T-helper 17 cell (primary cell): ENCODE measurements around the gene CCDC9B. TPM values are rescaled to one million over a fixed set of nuclear protein-coding genes. Genes with fewer than 3 reads are reported as not detected.
A peak's percentile ranks its signal among the peaks of the same experiment; 100 is the strongest.

Source experiments
- ATAC-seq: fragments of 150-1000 bp; cut with Tn5 transposase; 2 replicates; pipeline ENCODE4 v1.10.0; 2021; ENCODE audit warnings: mild to moderate bottlenecking, moderate library complexity
- DNase-seq, 3 donors: peaks; one replicate each; pipeline versions ENCODE4 v3.0.0 to v3.0.0-alpha.2; 2020 to 2021
- H3K9me3 ChIP-seq: one replicate; pipeline ENCODE4 v1.7.0; 2013; ENCODE audit warnings: low read length, mild to moderate bottlenecking; ENCODE audit not compliant: control insufficient read depth, poor library complexity, severe bottlenecking
- H3K27ac Mint-ChIP-seq: one replicate; pipeline ENCODE4 v1.8.0; 2022; ENCODE audit warnings: mild to moderate bottlenecking, moderate library complexity, mixed read lengths
- H3K27me3 Mint-ChIP-seq: one replicate; pipeline ENCODE4 v1.8.0; 2022; ENCODE audit warnings: mixed read lengths
- H3K36me3 Mint-ChIP-seq: one replicate; pipeline ENCODE4 v1.8.0; 2022; ENCODE audit warnings: low read depth, mixed read lengths
- H3K4me1 Mint-ChIP-seq: one replicate; pipeline ENCODE4 v1.8.0; 2022; ENCODE audit warnings: mild to moderate bottlenecking, mixed read lengths
- H3K4me3 Mint-ChIP-seq: one replicate; pipeline ENCODE4 v1.8.0; 2022; ENCODE audit warnings: mild to moderate bottlenecking, moderate library complexity, mixed read lengths
- total RNA-seq, 4 donors: library from RNA in 2 of 4; stranded (reverse) in 2 of 4; gene quantifications; one replicate each; pipeline ENCODE4 v1.2.3 and lab custom pipeline; 2022 to 2026

The CCDC9B gene
- total RNA-seq, 2 donors from 2014 or later: 4.1 to 5.3 TPM

- no peaks in the 10 kb centered on the region for H3K27me3 Mint-ChIP-seq
- peaks cover 14% of the 10 kb centered on the region for H3K4me1 Mint-ChIP-seq
- DNase-seq (no peak), ATAC-seq (no peak)
- no peak overlapping the region for H3K27ac Mint-ChIP-seq
- no peak overlapping the region for H3K4me3 Mint-ChIP-seq
- H3K36me3 Mint-ChIP-seq: no peaks in the 10 kb centered on the region
- no peaks in the 10 kb centered on the region for H3K9me3 ChIP-seq
Measured at GRCh38 chr15:40335938-40336743, 4.6 kb downstream of the CCDC9B start.

GRCh38 chr15:40334941-40335795, 5.6 kb downstream of the CCDC9B start:
- no peak overlapping the region for H3K27ac Mint-ChIP-seq
- DNase-seq (no peak), ATAC-seq (no peak)
- H3K36me3 Mint-ChIP-seq: no peaks in the 10 kb centered on the region
- H3K4me1 Mint-ChIP-seq: peaks cover 14% of the 10 kb centered on the region
- no peaks in the 10 kb centered on the region for H3K27me3 Mint-ChIP-seq
- no peak overlapping the region for H3K4me3 Mint-ChIP-seq
- H3K9me3 ChIP-seq: no peaks in the 10 kb centered on the region

- Mint-ChIP-seq H3K36me3 (no peaks in the 10 kb centered on the region), H3K27ac (no peak overlapping the region)
- DNase-seq: no peak
Measured at GRCh38 chr15:40334541-40334940, 6.2 kb downstream of the CCDC9B start.

GRCh38 chr15:40333922-40334492, 6.7 kb downstream of the CCDC9B start:
- DNase-seq (no peak), ATAC-seq (peak; percentile 39)
- Mint-ChIP-seq H3K27ac (no peak overlapping the region), H3K36me3 (no peaks in the 10 kb centered on the region), H3K4me3 (peak overlapping the region; percentile 77), H3K27me3 (no peaks in the 10 kb centered on the region), H3K4me1 (peaks cover 14% of the 10 kb centered on the region)
- H3K9me3 ChIP-seq: no peaks in the 10 kb centered on the region

More at GRCh38 chr15:40334541-40334940, 6.2 kb downstream of the CCDC9B start:
- Mint-ChIP-seq H3K27me3 (no peaks in the 10 kb centered on the region), H3K4me3 (no peak overlapping the region), H3K4me1 (peaks cover 14% of the 10 kb centered on the region)
- ATAC-seq: no peak
- H3K9me3 ChIP-seq: no peaks in the 10 kb centered on the region

- peak overlapping the region; percentile 39 for H3K27ac Mint-ChIP-seq
- H3K4me3 Mint-ChIP-seq: no peak overlapping the region
- no peaks in the 10 kb centered on the region for H3K27me3 Mint-ChIP-seq
- H3K36me3 Mint-ChIP-seq: no peaks in the 10 kb centered on the region
- no peaks in the 10 kb centered on the region for H3K9me3 ChIP-seq
- H3K4me1 Mint-ChIP-seq: peaks cover 15% of the 10 kb centered on the region
- DNase-seq: no peak
- no peak for ATAC-seq
Measured at GRCh38 chr15:40332113-40332781, 8.5 kb downstream of the CCDC9B start.

- no peaks in the 10 kb centered on the region for H3K9me3 ChIP-seq
- H3K27ac Mint-ChIP-seq: no peak overlapping the region
- DNase-seq: no peak
- no peak for ATAC-seq
- H3K36me3 Mint-ChIP-seq: no peaks in the 10 kb centered on the region
- no peak overlapping the region for H3K4me3 Mint-ChIP-seq
- no peaks in the 10 kb centered on the region for H3K27me3 Mint-ChIP-seq
- peaks cover 15% of the 10 kb centered on the region for H3K4me1 Mint-ChIP-seq
Measured at GRCh38 chr15:40331637-40332036, 9.1 kb downstream of the CCDC9B start.

- no peaks in the 10 kb centered on the region for H3K27me3 Mint-ChIP-seq
- H3K9me3 ChIP-seq: no peaks in the 10 kb centered on the region
- H3K36me3 Mint-ChIP-seq: no peaks in the 10 kb centered on the region
- ATAC-seq (no peak), DNase-seq (no peak)
- H3K4me1 Mint-ChIP-seq: peaks cover 15% of the 10 kb centered on the region
- no peak overlapping the region for H3K27ac Mint-ChIP-seq
- no peak overlapping the region for H3K4me3 Mint-ChIP-seq
Measured at GRCh38 chr15:40331026-40331425, 9.7 kb downstream of the CCDC9B start.

- Mint-ChIP-seq H3K36me3 (no peaks in the 10 kb centered on the region), H3K27ac (no peak overlapping the region), H3K27me3 (no peaks in the 10 kb centered on the region), H3K4me1 (peaks cover 17% of the 10 kb centered on the region), H3K4me3 (no peak overlapping the region)
- ATAC-seq (no peak), DNase-seq (no peak)
- no peaks in the 10 kb centered on the region for H3K9me3 ChIP-seq
Measured at GRCh38 chr15:40330368-40330836, 10.3 kb downstream of the CCDC9B start.

- peaks cover 20% of the 10 kb centered on the region for H3K4me1 Mint-ChIP-seq
- no peak overlapping the region for H3K4me3 Mint-ChIP-seq
Measured at GRCh38 chr15:40329804-40330203, 10.9 kb downstream of the CCDC9B start.

GRCh38 chr15:40328751-40329150, 12.0 kb downstream of the CCDC9B start:
- Mint-ChIP-seq H3K36me3 (no peaks in the 10 kb centered on the region), H3K4me1 (peaks cover 16% of the 10 kb centered on the region), H3K27ac (no peak overlapping the region), H3K27me3 (no peaks in the 10 kb centered on the region), H3K4me3 (no peak overlapping the region)
- no peaks in the 10 kb centered on the region for H3K9me3 ChIP-seq
- ATAC-seq (no peak), DNase-seq (no peak)

More at GRCh38 chr15:40329804-40330203, 10.9 kb downstream of the CCDC9B start:
- DNase-seq (no peak), ATAC-seq (no peak)
- Mint-ChIP-seq H3K36me3 (no peaks in the 10 kb centered on the region), H3K27ac (no peak overlapping the region), H3K27me3 (no peaks in the 10 kb centered on the region)
- H3K9me3 ChIP-seq: no peaks in the 10 kb centered on the region

GRCh38 chr15:40328176-40328575, 12.6 kb downstream of the CCDC9B start:
- Mint-ChIP-seq H3K4me3 (no peak overlapping the region), H3K27ac (no peak overlapping the region), H3K27me3 (no peaks in the 10 kb centered on the region), H3K36me3 (no peaks in the 10 kb centered on the region), H3K4me1 (peaks cover 15% of the 10 kb centered on the region)
- no peak for DNase-seq
- no peak for ATAC-seq
- H3K9me3 ChIP-seq: no peaks in the 10 kb centered on the region

- Mint-ChIP-seq H3K27me3 (no peaks in the 10 kb centered on the region), H3K4me3 (no peak overlapping the region), H3K4me1 (peaks cover 14% of the 10 kb centered on the region), H3K36me3 (no peaks in the 10 kb centered on the region), H3K27ac (no peak overlapping the region)
- no peak for ATAC-seq
- H3K9me3 ChIP-seq: no peaks in the 10 kb centered on the region
- DNase-seq: no peak
Measured at GRCh38 chr15:40327457-40327856, 13.3 kb downstream of the CCDC9B start.

GRCh38 chr15:40325700-40326099, 15.0 kb downstream of the CCDC9B start:
- H3K9me3 ChIP-seq: no peaks in the 10 kb centered on the region
- Mint-ChIP-seq H3K27ac (peak overlapping the region; percentile 62), H3K36me3 (no peaks in the 10 kb centered on the region), H3K4me1 (peaks cover 24% of the 10 kb centered on the region), H3K4me3 (no peak overlapping the region), H3K27me3 (no peaks in the 10 kb centered on the region)
- ATAC-seq (no peak), DNase-seq (no peak)
